ENCODE data around the gene SPATS1.
"Not testable (repeated sequence)": the region's sequence is repeated elsewhere in the genome, so short reads cannot be mapped to it uniquely, and the experiment has no call there.

Gene SPATS1

GRCh38 chr6:44311767-44312166, 30.7 kb upstream of the SPATS1 start:
- no peak for DNase-seq

GRCh38 chr6:44312901-44313788, 29.3 kb upstream of the SPATS1 start, which contains the start of gene AARS2:
TSS of gene AARS2 (minus strand) at chr6:44313347. CDS start at chr6:44313323, 24 bp downstream.
- DNase-seq, result peak; percentile 73

GRCh38 chr6:44314657-44315056, 27.8 kb upstream of the SPATS1 start:
- DNase-seq, result not testable (repeated sequence)

- DNase-seq, result no peak
Measured at GRCh38 chr6:44315516-44315915, 26.9 kb upstream of the SPATS1 start.

GRCh38 chr6:44315951-44316350, 26.5 kb upstream of the SPATS1 start:
- no peak for DNase-seq

- DNase-seq, result no peak
Measured at GRCh38 chr6:44316481-44316880, 26.0 kb upstream of the SPATS1 start.

GRCh38 chr6:44317136-44317631, 25.3 kb upstream of the SPATS1 start:
- not testable (repeated sequence) for DNase-seq

- DNase-seq, result no peak
Measured at GRCh38 chr6:44321210-44321609, 21.2 kb upstream of the SPATS1 start.

- DNase-seq, result no peak
Measured at GRCh38 chr6:44327096-44327495, 15.4 kb upstream of the SPATS1 start.

GRCh38 chr6:44327760-44328159, 14.7 kb upstream of the SPATS1 start:
- no peak for DNase-seq

GRCh38 chr6:44328203-44328602, 14.2 kb upstream of the SPATS1 start:
- DNase-seq, result not testable (repeated sequence)

- DNase-seq, result no peak
Measured at GRCh38 chr6:44329858-44330257, 12.6 kb upstream of the SPATS1 start.

GRCh38 chr6:44332585-44332984, 9.9 kb upstream of the SPATS1 start:
- peak; percentile 41 for DNase-seq

- DNase-seq, result no peak
Measured at GRCh38 chr6:44333273-44333919, 9.1 kb upstream of the SPATS1 start.

GRCh38 chr6:44333942-44334341, 8.5 kb upstream of the SPATS1 start:
- no peak for DNase-seq

- no peak for DNase-seq
Measured at GRCh38 chr6:44335631-44336030, 6.8 kb upstream of the SPATS1 start.

GRCh38 chr6:44338228-44339122, 4.0 kb upstream of the SPATS1 start:
- peak; percentile 57 for DNase-seq

GRCh38 chr6:44339301-44339700, 3.1 kb upstream of the SPATS1 start:
- no peak for DNase-seq

GRCh38 chr6:44339763-44340625, 2.5 kb upstream of the SPATS1 start:
- no peak for DNase-seq

- no peak for DNase-seq
Measured at GRCh38 chr6:44341095-44341890, 1.2 kb upstream of the SPATS1 start.

- no peak for DNase-seq
Measured at GRCh38 chr6:44342052-44342451, 398 bp upstream of the SPATS1 start.

Measured in DMS79 treated with DMSO at 0.1 percent for 48 hours (cell line).